Lower leg skin (tissue), 3 donors: ENCODE measurements around the gene RET.

Experiments used
- POLR2A ChIP-seq, 2 donors: fragments of 450-650 bp; IDR thresholded peaks; one replicate each; pipeline ENCODE4 v1.6.1; 2016 to 2017; ENCODE audit warnings: antibody characterized with exemption in 2 of 2, mild to moderate bottlenecking in 1 of 2, moderate library complexity in 1 of 2
- TF ChIP-seq, protein P1 (sequence below), 3 donors: fragments of 450-650 bp; IDR thresholded peaks; one replicate each; pipeline ENCODE4 v1.5.1; 2016; ENCODE audit warnings: antibody characterized with exemption in 3 of 3, mild to moderate bottlenecking in 3 of 3, moderate library complexity in 2 of 3

- TF ChIP-seq, protein P1, sequence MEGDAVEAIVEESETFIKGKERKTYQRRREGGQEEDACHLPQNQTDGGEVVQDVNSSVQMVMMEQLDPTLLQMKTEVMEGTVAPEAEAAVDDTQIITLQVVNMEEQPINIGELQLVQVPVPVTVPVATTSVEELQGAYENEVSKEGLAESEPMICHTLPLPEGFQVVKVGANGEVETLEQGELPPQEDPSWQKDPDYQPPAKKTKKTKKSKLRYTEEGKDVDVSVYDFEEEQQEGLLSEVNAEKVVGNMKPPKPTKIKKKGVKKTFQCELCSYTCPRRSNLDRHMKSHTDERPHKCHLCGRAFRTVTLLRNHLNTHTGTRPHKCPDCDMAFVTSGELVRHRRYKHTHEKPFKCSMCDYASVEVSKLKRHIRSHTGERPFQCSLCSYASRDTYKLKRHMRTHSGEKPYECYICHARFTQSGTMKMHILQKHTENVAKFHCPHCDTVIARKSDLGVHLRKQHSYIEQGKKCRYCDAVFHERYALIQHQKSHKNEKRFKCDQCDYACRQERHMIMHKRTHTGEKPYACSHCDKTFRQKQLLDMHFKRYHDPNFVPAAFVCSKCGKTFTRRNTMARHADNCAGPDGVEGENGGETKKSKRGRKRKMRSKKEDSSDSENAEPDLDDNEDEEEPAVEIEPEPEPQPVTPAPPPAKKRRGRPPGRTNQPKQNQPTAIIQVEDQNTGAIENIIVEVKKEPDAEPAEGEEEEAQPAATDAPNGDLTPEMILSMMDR (IDR thresholded peaks at IDR 0.05), result no peak
- no peak for TF ChIP-seq POLR2A (IDR thresholded peaks at IDR 0.05)
These were observed 44.6 kb downstream of the RET start for GRCh38 chr10:43121444-43121843.
